HFF-Myc (cell line): ENCODE data around the gene ASMT.

ENCODE experiments used
- DNase-seq: peaks from one replicate; pipeline ENCODE4 v3.0.0-alpha.2; 2011; ENCODE audit warnings: low read depth; ENCODE audit errors: extremely low read depth
- H3K4me3 ChIP-seq: replicated peaks from 2 replicates; pipeline ENCODE4 v1.5.1; 2011; ENCODE audit warnings: low read depth, mild to moderate bottlenecking, control low read depth, low read length
- TF ChIP-seq, protein P1 (sequence below): IDR thresholded peaks from 2 replicates; pipeline ENCODE4 v1.5.1; 2012; ENCODE audit warnings: mild to moderate bottlenecking, low read depth, low read length, control low read depth; ENCODE audit errors: missing control alignments

The ASMT gene

DNA sequence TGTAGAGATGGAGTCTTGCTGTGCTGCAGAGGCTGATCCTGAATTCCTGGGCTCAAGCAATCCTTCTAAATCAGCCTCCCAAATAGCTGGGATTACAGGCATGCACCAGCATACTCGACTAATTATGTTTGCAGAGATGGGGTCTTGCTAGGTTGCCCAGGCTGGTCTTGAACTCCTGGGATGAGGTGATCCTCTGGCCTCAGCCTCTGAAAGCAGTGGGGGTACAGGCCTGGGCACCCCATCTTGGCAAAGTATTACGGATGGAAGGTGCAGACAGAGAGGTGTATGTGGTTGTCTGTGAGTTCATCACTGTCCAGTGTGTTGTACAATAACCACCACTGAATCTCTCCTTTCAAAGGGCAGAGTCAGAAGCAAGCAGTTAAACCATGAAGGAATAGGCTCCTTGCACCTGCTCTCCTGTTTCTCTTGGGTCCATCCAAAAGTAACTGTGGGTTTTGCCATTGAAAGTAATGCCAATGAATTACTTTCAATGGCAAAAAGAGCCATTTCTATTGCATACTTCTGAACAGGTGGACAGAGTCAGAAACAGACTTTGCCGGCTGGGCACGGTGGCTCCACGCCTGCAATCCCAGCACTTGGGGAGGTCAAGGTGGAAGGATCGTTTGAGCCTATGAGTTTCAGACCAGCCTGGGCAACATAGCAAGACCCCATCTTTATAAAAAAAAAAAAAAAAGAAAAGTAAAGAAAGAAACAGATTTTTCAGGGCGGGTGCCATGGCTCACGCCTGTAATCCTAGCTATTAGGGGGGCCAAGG lies 30.4 kb upstream of the ASMT start:
- H3K4me3 ChIP-seq, result no peak overlapping the region
- DNase-seq, result no peak
- TF ChIP-seq, protein P1, sequence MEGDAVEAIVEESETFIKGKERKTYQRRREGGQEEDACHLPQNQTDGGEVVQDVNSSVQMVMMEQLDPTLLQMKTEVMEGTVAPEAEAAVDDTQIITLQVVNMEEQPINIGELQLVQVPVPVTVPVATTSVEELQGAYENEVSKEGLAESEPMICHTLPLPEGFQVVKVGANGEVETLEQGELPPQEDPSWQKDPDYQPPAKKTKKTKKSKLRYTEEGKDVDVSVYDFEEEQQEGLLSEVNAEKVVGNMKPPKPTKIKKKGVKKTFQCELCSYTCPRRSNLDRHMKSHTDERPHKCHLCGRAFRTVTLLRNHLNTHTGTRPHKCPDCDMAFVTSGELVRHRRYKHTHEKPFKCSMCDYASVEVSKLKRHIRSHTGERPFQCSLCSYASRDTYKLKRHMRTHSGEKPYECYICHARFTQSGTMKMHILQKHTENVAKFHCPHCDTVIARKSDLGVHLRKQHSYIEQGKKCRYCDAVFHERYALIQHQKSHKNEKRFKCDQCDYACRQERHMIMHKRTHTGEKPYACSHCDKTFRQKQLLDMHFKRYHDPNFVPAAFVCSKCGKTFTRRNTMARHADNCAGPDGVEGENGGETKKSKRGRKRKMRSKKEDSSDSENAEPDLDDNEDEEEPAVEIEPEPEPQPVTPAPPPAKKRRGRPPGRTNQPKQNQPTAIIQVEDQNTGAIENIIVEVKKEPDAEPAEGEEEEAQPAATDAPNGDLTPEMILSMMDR, result no peak

DNA sequence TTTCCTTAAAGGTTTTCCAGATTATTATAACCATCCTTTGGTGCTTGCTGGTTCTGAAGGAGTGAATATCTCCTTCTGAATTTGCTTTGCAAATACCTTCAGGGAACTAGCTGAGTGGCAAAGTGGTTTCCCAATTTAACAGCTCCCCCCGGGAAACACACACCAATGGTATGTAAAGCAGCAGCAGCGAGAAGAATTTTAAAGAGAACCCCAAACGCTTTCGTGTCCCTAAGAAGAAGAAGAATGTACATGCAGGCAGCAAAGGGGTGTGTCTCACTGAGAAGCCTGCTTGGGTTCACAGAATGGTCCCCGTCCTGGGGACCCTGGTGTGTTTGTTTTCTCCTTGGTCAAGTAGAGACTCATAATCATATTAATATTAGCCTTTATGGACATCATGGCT lies 27.7 kb upstream of the ASMT start:
- TF ChIP-seq, protein P1, result no peak
- DNase-seq, result no peak
- no peak overlapping the region for H3K4me3 ChIP-seq

DNA sequence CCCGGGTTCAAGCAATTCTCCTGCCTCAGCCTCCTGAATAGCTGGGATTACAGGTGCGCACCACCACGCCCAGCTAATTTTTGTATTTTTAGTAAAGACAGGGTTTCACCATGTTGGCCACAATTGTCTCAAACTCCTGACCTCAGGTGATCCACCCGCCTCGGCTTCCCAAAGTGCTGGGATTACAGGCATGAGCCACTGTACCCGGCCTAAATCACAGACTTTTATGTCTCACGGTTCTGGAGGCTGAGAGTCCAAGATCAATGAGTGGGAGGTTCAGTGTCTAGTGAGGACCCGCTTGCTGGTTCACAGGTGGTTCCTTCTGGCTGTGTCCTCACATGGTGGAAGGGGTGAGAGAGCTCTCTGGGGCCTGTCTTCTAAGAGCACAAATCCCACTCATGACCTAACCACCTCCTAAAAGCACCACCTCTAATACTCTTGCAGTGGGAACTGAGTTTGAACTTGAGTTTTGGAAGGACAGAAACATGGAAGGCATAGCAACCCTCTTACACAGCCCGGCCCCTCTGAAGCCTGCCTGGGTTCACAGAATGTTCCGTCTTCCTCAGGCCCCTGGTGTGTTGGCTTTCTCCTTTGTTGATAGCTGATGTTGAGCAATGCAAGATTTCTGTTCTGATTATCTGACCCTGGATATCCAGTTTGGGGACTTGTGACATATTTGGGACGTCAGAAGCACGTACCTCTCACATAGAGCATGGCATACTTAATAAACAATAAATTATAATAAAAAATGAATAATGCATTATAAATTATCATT lies 25.3 kb upstream of the ASMT start:
- H3K4me3 ChIP-seq, result no peak overlapping the region
- DNase-seq, result no peak
- TF ChIP-seq, protein P1, result no peak

DNA sequence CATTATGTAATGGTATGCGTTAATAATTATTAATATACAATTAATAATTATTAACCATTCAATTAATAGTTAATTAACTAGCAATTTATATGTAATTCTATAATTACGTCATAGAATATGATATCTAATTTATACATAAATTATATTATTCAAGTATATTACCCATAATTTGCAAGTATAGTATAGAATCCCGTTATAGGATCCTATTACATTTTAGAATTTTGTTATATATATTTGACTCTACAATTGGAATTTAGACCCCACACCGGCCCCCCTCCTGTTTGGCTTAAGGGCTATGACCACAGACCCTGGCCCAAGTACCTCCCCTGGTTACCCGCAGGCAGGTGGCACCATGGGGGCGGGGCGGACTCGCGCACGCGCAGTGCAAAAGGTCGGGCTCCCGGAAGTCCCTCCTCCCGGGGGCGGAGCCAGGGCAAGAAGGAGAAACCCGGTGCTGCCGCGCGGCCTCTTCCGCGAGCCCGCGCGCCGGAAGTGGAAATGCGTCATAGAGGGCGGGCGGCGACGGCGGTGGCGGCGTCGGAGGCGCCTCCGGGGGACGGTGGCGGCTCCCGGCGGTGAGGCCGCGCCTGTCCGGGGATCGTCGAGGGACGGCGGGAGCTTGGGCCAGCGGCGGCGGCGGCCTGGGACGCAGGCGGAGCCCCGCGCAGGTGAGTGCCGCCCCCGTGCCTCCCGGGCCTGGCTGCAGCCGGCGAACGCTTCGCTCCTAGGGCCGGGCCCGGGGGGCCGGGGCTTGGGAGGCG lies 23.6 kb upstream of the ASMT start, which contains the start of gene AKAP17A:
Gene AKAP17A (plus strand): TSS at position 503 of the 761 bp plus-strand sequence. CDS start 1,859 bp downstream, outside the sequence.
- H3K4me3 ChIP-seq, result peak within 1 kb of the TSS; percentile 79
- TF ChIP-seq, protein P1, result no peak
- DNase-seq, result peak; percentile 49

DNA sequence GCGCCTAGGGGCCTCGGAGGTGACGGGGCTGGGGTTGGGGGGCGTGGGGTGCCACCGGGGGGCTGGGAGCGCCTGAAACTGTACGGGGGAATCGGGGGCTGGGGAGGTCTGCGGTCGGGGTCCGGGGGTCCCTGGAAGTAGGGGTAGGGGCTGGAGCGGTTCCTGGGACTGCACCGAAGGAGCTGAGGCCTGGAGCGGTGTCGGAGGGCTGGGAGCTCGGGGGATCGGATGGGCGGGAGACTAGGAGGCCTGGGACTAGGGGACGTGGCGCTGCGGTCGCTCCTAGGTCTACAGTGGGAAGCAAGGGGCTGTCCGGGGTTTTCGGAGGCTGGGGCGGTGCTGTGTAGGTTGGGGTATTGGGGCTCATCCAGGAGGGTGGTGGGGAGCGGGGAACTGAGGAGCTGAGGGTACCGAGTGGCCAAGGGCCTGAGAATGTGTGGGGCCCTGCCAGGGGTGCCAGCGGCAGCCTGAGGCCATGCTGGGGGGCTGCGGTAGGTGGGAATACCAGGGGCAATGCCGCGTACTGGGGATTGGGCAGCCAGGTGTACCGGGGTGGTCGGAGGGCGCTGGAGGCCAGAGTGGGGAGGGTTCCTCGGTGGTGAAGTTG lies 22.9 kb upstream of the ASMT start:
- TF ChIP-seq, protein P1, result no peak
- no peak for DNase-seq
- H3K4me3 ChIP-seq, result peak overlapping the region; percentile 79

DNA sequence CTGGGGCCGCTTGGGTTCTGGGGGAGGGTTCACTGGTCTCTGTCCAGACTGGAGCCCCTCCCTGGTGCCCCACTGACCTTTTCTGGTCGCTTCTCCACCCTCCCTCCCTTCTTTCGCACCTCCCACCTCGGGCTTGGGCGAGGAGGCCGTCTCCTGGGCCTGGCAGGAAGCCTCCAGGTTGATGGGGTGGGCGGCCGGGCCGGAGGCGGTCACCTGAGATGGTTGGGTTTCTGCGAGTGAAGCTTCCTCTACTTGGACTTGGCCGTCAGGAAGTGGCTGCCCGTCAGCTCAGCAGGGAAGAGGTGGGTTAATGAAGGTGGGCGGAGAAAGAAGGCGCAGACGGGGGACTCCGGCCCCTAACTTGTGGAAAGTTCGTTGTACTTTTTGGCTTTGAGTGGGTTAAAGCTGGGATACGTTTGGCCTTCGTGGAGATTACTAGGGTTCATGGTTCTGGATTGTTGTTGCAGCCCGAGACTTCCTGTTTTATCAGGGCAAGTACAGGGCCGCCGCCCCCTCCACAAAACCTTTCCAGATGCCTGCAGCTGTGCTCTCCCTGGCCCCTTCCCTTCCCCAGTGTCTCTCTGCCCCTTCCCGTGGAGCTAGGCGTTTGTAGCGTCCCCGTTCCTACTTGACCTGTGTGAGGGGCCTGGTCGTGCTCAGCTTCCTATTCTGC lies 22.3 kb upstream of the ASMT start:
- DNase-seq, result no peak
- TF ChIP-seq, protein P1, result no peak
- peak overlapping the region; percentile 79 for H3K4me3 ChIP-seq
